Head of caudate nucleus (tissue), 42 donors: ENCODE results near the gene TMEM44.
"Not testable (repeated sequence)": the region's sequence is repeated elsewhere in the genome, so short reads cannot be mapped to it uniquely, and the experiment has no call there.

Experiments
- DNase-seq, 42 donors: peaks; one replicate each; pipeline versions ENCODE4 v3.0.0 to v3.0.0-alpha.2; 2020 to 2021; ENCODE audit warnings: mixed read lengths in 7 of 42
- intact Hi-C: fragments of 100-400 bp; cut with DNase I; formaldehyde crosslinking; loops from one replicate; pipeline ENCODE4 v1.15.0; 2022

TMEM44 gene

GRCh38 chr3:194657439-194657838, 24.2 kb upstream of the TMEM44 start:
- intact Hi-C loops: no loop called here
- no peak for DNase-seq

DNA sequence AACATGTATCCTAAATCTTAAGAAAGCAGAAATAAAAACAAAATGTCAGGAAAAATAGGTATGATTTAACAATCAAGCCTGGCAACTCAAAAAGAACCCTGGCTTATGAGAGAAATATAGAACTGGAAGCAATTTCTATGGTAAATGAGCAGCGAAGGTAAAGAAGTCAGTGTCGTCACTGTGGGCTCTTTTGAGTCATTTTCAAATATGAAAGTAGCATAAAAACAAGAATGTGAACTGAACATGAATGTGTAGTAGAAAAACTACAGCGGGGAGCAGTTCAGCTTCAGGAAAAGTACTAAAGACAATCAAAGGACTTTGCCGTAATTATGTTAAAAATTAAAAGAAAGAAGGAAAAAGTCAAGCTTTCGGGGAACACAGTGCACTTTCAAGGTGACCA, 21.2 kb upstream of the TMEM44 start:
- intact Hi-C loops: no loop called here
- DNase-seq: no peak

GRCh38 chr3:194647747-194648146, 14.5 kb upstream of the TMEM44 start:
- DNase-seq: peak in 1 of 42 donors; percentile 20
- intact Hi-C loops: no loop called here

DNA sequence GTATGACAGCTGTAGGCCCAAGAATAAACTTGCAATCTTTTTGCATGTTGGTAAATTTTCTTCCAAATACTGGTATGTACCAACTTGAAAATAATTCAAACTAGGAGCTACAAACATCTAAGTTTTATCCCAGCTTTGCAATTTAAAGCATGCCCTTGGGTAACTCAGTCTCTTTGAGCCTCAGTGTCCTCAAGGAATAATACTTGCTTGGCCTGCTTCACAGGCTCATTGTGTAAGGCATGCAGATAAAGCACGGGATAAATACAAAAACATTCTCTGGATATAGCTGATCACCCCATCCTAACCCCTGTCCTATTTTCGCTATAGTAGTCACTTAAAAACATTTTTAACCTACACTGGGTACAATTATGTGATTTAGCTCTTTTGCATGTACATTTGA, 9.6 kb upstream of the TMEM44 start:
- intact Hi-C loops: no loop called here
- DNase-seq: no peak

GRCh38 chr3:194640829-194641228, 7.6 kb upstream of the TMEM44 start:
- intact Hi-C loops: no loop called here
- no peak for DNase-seq

DNA sequence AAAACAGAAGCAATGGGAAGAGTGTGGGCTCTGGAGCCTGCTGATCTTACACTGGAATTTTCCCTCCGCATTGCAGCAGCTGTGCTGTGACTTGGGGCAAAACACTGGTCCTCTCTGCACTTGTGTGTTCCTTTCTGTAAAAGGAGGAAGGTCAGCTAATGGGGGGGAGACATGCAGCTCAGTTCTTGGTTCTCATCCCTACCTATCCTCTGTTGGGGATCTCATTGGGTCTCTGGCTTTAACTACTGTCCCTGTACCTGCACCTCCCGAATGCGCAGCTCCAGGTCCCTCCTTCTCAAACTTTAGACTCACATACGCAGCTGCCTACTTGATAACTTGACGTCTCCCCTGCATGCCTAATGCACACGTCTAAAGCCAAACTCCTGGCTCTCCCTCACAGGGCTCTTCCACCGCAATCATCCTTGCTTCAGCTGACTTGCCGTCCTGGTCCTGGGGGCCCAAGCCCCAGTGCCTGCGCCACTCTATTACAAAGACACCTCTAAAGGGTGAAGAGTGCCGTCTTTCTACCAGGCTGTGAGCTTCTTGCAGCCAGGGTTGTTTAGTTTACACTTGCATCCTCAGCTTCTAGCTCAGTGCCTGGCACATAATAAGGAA, 5.9 kb upstream of the TMEM44 start:
- DNase-seq: peak in 1 of 42 donors; percentile 36
- intact Hi-C loops: no loop called here

DNA sequence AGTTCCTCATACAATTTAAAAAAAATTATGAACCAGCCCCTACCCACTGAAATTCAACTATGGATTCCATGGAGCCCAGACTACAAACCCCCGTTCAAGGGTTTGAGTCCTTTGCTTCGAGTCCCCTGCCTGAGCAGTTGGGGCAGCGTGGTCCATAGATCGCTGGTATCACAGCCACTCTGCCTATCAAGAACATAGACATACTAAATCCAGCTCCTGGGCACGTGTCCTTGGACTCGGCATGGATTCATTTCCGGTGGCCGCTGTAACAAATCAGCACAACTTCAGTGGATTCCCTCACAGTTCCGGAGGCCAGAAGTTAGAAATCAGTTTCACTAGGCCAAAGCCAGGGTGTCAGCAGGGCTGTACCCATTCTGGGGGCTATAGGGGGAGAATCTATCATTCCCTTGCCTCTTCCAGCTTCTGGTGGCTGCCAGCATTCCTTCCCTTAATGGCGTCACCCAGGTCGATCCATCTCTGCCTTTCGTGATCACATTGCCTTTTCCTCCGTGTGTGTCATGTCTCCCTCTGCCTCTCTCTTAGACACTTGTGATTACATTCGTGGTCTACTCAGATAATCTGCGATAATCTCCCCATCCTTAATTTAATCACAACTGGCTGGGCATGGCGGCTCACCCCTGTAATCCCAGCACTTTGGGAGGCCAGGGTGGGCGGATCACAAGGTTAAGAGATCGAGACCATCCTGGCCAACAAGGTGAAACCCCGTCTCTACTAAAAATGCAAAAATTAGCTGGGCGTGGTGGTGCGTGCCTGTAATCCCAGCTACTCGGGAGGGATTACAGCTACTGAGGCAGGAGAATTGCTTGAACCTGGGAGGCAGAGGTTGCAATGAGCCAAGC, 4.6 kb upstream of the TMEM44 start:
- DNase-seq: peak in 2 of 42 donors; percentile 16 to 31
- intact Hi-C loops: no loop called here

- intact Hi-C loops: no loop called here
- DNase-seq: peak in 37 of 42 donors; percentile 25 to 89 (median 59)
Measured at GRCh38 chr3:194637066-194637465, 3.8 kb upstream of the TMEM44 start.

GRCh38 chr3:194632809-194633348, 340 bp downstream of the TMEM44 start:
- peak in 26 of 42 donors; percentile 14 to 58 (median 38) for DNase-seq
- intact Hi-C loops: no loop called here

DNA sequence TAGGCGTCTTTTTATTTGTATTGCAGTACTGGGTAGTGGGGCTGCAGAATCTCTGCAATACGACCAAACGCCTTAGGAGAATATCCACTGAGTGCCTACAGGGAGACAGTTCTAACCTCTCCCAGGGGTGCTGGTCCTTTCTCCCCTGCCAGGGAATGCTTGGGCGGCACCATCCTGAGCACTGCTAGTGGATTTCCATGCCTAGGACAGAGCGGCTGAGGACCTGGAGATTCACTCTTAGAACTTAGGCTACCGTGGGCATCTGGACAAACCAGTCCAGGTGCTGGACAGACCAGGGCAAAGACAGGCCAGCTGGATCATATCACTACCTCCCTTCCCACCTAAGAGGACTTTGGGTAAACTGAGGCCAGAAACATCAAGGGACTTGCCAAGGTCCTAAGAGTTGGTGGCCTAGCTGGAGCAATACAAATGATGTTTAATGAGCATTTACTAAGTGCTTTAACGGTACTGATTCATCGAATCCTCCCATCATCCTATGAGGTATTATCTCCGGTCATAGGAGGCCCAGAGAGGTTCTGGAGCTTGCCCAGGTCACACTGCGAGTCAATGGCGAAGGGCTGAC, 902 bp downstream of the TMEM44 start:
- intact Hi-C loops: no loop called here
- peak in 4 of 42 donors; percentile 3 to 27 (median 12) for DNase-seq

- intact Hi-C loops: no loop called here
- DNase-seq: peak in 4 of 42 donors; percentile 9 to 29 (median 18)
Measured at GRCh38 chr3:194631696-194632095, 1.5 kb downstream of the TMEM44 start.

- intact Hi-C loops: not testable (repeated sequence)
- peak in 1 of 42 donors; percentile 10 for DNase-seq
Measured at GRCh38 chr3:194630681-194631080, 2.5 kb downstream of the TMEM44 start.

GRCh38 chr3:194624956-194625355, 8.3 kb downstream of the TMEM44 start:
- DNase-seq: no peak
- intact Hi-C loops: no loop called here

DNA sequence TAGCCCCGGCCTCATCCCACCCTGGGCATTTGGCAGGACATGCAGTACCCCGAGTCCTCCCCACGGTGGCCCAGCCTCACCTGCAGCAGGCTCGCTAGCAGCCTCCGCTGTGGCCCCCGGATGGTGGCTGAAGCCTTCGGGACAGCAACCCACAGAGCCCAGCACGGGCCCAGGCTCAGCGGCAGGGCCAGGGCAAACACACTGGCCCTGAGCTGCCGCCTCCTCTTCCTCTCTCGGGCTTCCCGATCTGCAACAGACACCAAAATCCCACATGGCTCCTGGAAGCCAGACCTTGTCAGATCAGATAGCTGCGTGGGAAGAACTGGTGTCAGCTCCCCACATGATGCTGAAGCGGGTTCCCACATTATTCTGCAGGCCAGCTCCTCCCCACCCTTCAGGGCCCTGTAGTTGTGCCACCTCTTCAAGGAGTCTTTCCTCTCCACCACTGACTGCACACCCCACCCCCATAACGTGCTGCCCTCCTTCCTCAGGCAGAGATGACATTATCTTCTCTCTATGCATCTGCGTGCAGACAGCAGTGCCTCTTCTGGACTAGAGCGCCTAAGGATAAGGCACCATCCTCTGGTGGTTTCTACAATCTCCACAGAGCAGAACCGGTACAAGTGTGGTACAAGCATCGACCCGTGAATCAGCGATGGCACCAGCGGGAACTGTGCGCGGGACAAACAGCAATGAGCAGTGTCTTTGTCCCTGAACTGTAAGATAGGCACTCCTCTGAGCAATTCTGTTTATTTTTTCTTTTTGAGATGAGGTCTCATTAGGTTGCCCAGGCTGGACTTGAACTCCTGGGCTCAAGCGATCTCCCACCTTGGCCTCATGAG, 9.5 kb downstream of the TMEM44 start:
- intact Hi-C loops: no loop called here
- peak in 37 of 42 donors; percentile 18 to 84 (median 48) for DNase-seq

- no peak for DNase-seq
- intact Hi-C loops: no loop called here
Measured at GRCh38 chr3:194622621-194623340, 10.4 kb downstream of the TMEM44 start.

GRCh38 chr3:194621947-194622346, 11.3 kb downstream of the TMEM44 start:
- DNase-seq: no peak

DNA sequence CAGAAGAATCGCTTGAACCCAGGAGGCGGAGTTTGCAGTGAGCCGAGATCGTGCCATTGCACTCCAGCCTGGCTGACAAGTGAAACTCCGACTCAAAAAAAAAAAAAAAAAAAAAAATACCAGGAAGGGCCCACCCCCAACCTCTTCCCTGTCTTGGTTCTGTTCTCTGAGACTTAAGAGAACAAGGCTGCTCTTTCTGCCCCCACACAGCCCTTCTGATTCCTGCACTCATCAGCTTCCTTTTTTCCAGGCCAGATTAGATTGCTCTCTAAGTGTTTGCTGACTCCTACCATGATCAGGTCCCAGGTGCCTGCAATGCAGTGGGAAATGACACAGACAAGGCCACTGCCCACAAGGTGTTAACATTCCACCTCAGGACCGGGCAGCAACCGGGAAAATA, 13.0 kb downstream of the TMEM44 start:
- intact Hi-C loops: no loop called here
- peak in 24 of 42 donors; percentile 9 to 73 (median 40) for DNase-seq

More at GRCh38 chr3:194621947-194622346, 11.3 kb downstream of the TMEM44 start:
- intact Hi-C loops: no loop called here

DNA sequence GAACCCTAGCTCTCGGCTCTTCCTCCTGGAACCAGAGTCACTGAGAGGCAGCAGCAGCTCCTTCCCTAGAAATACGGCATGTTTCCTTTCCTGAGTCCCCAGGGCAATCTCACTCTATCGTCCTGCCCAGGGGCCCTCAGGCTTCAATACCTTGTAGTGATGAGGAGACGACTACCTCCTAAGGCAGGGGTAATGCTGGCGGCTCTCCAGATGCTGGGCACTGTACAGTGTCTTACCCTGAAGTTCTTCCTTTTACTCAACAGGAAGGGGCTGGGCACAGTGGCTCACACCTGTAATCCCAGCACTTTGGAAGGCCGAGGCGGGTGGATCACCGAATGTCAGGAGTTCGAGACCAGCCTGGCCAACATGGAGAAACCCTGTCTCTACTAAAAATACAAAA, 13.5 kb downstream of the TMEM44 start:
- no peak for DNase-seq
- intact Hi-C loops: no loop called here
